Loucy (cell line): ENCODE data around the gene SLC4A8.

Experiments used
- H2AFZ ChIP-seq: fragments of 200-600 bp; sonication (generic); 2 replicates; pipeline ENCODE4 v1.6.0; 2016; ENCODE audit warnings: antibody characterized with exemption, mild to moderate bottlenecking, low read length, moderate library complexity
- H3F3A ChIP-seq: fragments of 200-600 bp; 2 replicates; pipeline ENCODE4 v1.6.0; 2016; ENCODE audit warnings: antibody characterized with exemption, low read depth, mild to moderate bottlenecking
- H3K27me3 ChIP-seq: fragments of 200-600 bp; sonication (generic); 2 replicates; pipeline ENCODE4 v1.6.1; 2014; ENCODE audit warnings: low read length, mild to moderate bottlenecking; ENCODE audit not compliant: insufficient read depth, poor library complexity, severe bottlenecking
- H3K36me3 ChIP-seq: fragments of 200-600 bp; sonication (generic); 2 replicates; pipeline ENCODE4 v1.6.1; 2016; ENCODE audit warnings: low read length; ENCODE audit not compliant: insufficient read depth
- H3K4me1 ChIP-seq: fragments of 200-600 bp; sonication (generic); 2 replicates; pipeline ENCODE4 v1.5.1; 2014; ENCODE audit warnings: low read length, mild to moderate bottlenecking; ENCODE audit not compliant: insufficient read depth, poor library complexity, severe bottlenecking
- H3K4me2 ChIP-seq: fragments of 200-600 bp; sonication (generic); 2 replicates; pipeline ENCODE4 v1.6.0; 2014; ENCODE audit warnings: antibody characterized with exemption, low read length, low read depth, mild to moderate bottlenecking; ENCODE audit not compliant: poor library complexity, severe bottlenecking
- H3K4me3 ChIP-seq: fragments of 200-600 bp; sonication (generic); 2 replicates; pipeline ENCODE4 v1.5.1; 2014; ENCODE audit warnings: low read length, mild to moderate bottlenecking, mixed read lengths; ENCODE audit not compliant: poor library complexity, severe bottlenecking
- H3K79me2 ChIP-seq: fragments of 200-600 bp; sonication (generic); 2 replicates; pipeline ENCODE4 v1.6.1; 2014; ENCODE audit warnings: low read length; ENCODE audit not compliant: insufficient read depth
- H3K9ac ChIP-seq: fragments of 200-600 bp; sonication (generic); 2 replicates; pipeline ENCODE4 v1.6.0; 2014; ENCODE audit warnings: mild to moderate bottlenecking, low read depth, low read length, moderate library complexity; ENCODE audit not compliant: poor library complexity, severe bottlenecking
- H3K9me2 ChIP-seq: fragments of 200-600 bp; sonication (generic); replicated peaks from 2 replicates; pipeline ENCODE4 v1.6.1; 2016; ENCODE audit warnings: low read depth, low read length, mixed read lengths
- H3K9me3 ChIP-seq: fragments of 200-600 bp; sonication (generic); 2 replicates; pipeline ENCODE4 v1.6.1; 2014; ENCODE audit warnings: mild to moderate bottlenecking, antibody characterized with exemption, low read length, low read depth; ENCODE audit not compliant: insufficient read depth
- H4K20me1 ChIP-seq: fragments of 200-600 bp; sonication (generic); 2 replicates; pipeline ENCODE4 v1.6.0; 2014; ENCODE audit warnings: antibody characterized with exemption, low read length, mild to moderate bottlenecking; ENCODE audit not compliant: insufficient read depth, poor library complexity, severe bottlenecking
- EZH2phosphoT487 ChIP-seq: fragments of 200-600 bp; IDR thresholded peaks from 2 replicates; pipeline ENCODE4 v1.6.1; 2018; ENCODE audit warnings: antibody characterized with exemption, mild to moderate bottlenecking, moderate library complexity, borderline replicate concordance
- TF ChIP-seq, protein P1 (sequence below): fragments of 200-600 bp; sonication (generic); conservative IDR thresholded peaks from 2 replicates; pipeline ENCODE4 v1.5.1; 2014; ENCODE audit warnings: mild to moderate bottlenecking, antibody characterized with exemption, low read length

The SLC4A8 gene

DNA sequence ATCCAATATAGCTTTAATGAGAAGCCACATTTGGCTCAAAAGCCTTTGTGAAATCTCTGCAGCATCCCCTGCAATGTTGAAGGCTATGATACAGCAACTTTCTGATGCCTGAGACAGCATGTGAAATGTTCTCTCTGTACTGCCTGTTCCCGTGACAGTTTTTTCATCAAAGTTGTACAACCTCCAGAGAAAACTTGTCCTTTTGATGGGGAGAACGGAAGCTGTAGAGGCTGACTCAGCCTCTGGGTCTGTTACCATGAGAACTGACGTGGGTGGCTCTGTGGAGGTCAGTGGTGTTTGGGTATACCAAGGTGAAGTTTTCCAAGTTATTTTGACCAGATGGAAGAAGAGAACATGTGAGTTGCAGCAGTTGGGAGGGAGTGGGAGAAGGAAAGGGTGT is 17.0 kb downstream of the SLC4A8 start:
- no peaks in the 10 kb centered on the region for H4K20me1 ChIP-seq
- peaks cover 29% of the 10 kb centered on the region; the same call in 1 of the 2 replicates for H3K36me3 ChIP-seq
- no peak overlapping the region for H3K9ac ChIP-seq
- no peaks in the 10 kb centered on the region for H3K9me3 ChIP-seq
- no peaks in the 10 kb centered on the region for H3F3A ChIP-seq
- H3K4me2 ChIP-seq: no peak overlapping the region
- H3K79me2 ChIP-seq: peaks cover 30% of the 10 kb centered on the region
- no peak overlapping the region for H2AFZ ChIP-seq
- peaks cover 16% of the 10 kb centered on the region for H3K4me1 ChIP-seq
- H3K4me3 ChIP-seq: no peak overlapping the region
- no peaks in the 10 kb centered on the region for H3K9me2 ChIP-seq
- TF ChIP-seq, protein P1, sequence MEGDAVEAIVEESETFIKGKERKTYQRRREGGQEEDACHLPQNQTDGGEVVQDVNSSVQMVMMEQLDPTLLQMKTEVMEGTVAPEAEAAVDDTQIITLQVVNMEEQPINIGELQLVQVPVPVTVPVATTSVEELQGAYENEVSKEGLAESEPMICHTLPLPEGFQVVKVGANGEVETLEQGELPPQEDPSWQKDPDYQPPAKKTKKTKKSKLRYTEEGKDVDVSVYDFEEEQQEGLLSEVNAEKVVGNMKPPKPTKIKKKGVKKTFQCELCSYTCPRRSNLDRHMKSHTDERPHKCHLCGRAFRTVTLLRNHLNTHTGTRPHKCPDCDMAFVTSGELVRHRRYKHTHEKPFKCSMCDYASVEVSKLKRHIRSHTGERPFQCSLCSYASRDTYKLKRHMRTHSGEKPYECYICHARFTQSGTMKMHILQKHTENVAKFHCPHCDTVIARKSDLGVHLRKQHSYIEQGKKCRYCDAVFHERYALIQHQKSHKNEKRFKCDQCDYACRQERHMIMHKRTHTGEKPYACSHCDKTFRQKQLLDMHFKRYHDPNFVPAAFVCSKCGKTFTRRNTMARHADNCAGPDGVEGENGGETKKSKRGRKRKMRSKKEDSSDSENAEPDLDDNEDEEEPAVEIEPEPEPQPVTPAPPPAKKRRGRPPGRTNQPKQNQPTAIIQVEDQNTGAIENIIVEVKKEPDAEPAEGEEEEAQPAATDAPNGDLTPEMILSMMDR: no peak
- no peak for TF ChIP-seq EZH2phosphoT487
- no peaks in the 10 kb centered on the region for H3K27me3 ChIP-seq

- no peak overlapping the region for H3K4me2 ChIP-seq
- H3K36me3 ChIP-seq: peaks cover 32% of the 10 kb centered on the region; the same call in 1 of the 2 replicates
- no peak overlapping the region for H3K9ac ChIP-seq
- no peak overlapping the region for H2AFZ ChIP-seq
- no peak overlapping the region for H3K4me3 ChIP-seq
- H3K27me3 ChIP-seq: no peaks in the 10 kb centered on the region
- no peaks in the 10 kb centered on the region for H3F3A ChIP-seq
- no peaks in the 10 kb centered on the region for H3K9me3 ChIP-seq
- TF ChIP-seq, protein P1: no peak
- no peak for TF ChIP-seq EZH2phosphoT487
- H3K79me2 ChIP-seq: peaks cover 27% of the 10 kb centered on the region
- H3K9me2 ChIP-seq: no peaks in the 10 kb centered on the region
- H4K20me1 ChIP-seq: no peaks in the 10 kb centered on the region
- peaks cover 11% of the 10 kb centered on the region for H3K4me1 ChIP-seq
These were observed 17.7 kb downstream of the SLC4A8 start for GRCh38 chr12:51442324-51442723.

DNA sequence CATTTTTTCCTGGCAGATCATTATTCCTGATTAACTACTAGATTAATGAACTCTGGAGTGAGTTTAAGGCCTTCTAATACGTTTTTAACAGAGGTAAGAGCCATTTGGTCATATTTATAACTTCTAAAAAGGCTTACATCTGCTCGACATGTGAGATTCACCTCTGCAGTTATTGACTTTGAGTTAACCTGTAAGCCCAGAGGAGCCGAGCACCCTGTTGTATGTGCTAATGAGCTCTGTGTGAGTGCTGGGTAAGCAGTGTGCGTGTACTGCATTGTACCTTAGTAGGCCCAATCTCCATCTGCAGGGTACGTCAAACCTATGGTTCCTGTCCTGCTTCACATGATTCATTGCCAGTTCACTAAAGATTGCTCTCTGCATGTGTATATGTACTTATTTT is 18.9 kb downstream of the SLC4A8 start:
- Histone ChIP-seq H3K4me1 (peaks cover 7% of the 10 kb centered on the region), H3K9ac (no peak overlapping the region)
- TF ChIP-seq EZH2phosphoT487: no peak
- TF ChIP-seq, protein P1: no peak

More for the DNA sequence above, 18.9 kb downstream of the SLC4A8 start:
- Histone ChIP-seq H3K4me3 (no peak overlapping the region), H3K36me3 (peaks cover 32% of the 10 kb centered on the region; the same call in 1 of the 2 replicates), H3K9me3 (no peaks in the 10 kb centered on the region), H3K4me2 (no peak overlapping the region), H2AFZ (no peak overlapping the region), H4K20me1 (no peaks in the 10 kb centered on the region), H3F3A (no peaks in the 10 kb centered on the region), H3K27me3 (no peaks in the 10 kb centered on the region), H3K9me2 (no peaks in the 10 kb centered on the region), H3K79me2 (peaks cover 20% of the 10 kb centered on the region)
